ENCODE data around the gene MRNIP.

GRCh38 chr5:179837076-179838011, 21.3 kb downstream of the MRNIP start:
- TF ChIP-seq CTCF (conservative IDR thresholded peaks at IDR 0.05 in 1 of 2, IDR thresholded peaks at IDR 0.05 in 1 of 2; ENCODE audit: extremely low read depth in 1 of 2, insufficient read depth in 1 of 2, low read depth in 1 of 2, low read length in 2 of 2) (no peak), EZH2 (IDR thresholded peaks at IDR 0.05; ENCODE audit: borderline replicate concordance, low read length) (no peak)

Data from mammary epithelial cell (primary cell).